LHCN-M2 (cell line): ENCODE measurements around the gene MRGPRF. TPM values are rescaled to one million over a fixed set of nuclear protein-coding genes. Genes with fewer than 3 reads are reported as not detected.

Experiments used
- DNase-seq: peaks from one replicate; pipeline ENCODE4 v3.0.0-alpha.2; 2012; ENCODE audit warnings: low read depth
- total RNA-seq: library from RNA; depleted of rRNA; stranded (reverse); fragments of >200 nt; gene quantifications from 2 replicates; pipeline ENCODE4 v1.2.3, GENCODE V29; 2014

MRGPRF gene
- total RNA-seq, 1 experiment from 2014 or later, result 0.63 TPM

DNA sequence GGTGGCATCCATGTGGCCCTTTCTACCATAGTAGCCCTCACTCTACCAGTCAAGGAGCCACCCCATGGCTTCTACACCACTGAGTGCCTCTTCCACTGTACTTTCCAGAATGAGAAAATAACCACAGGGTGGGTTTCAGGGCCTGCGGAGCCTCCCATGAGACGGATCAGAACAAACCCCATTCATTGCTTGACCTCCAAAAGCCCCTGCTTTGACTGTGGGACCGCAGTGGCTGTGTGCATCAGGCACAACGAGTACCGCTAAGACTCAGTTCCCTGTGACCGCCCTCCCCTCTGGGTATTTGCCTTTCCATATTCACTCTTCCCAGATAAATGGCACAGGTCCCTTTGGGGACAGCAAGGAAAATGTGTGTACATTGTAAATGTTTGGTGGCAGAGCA, 11.5 kb upstream of the MRGPRF start:
- DNase-seq, result no peak

- no peak for DNase-seq
These were observed 9.2 kb upstream of the MRGPRF start for GRCh38 chr11:69022260-69022659.

- DNase-seq, result no peak
These were observed 5.9 kb upstream of the MRGPRF start for GRCh38 chr11:69018924-69019323.

DNA sequence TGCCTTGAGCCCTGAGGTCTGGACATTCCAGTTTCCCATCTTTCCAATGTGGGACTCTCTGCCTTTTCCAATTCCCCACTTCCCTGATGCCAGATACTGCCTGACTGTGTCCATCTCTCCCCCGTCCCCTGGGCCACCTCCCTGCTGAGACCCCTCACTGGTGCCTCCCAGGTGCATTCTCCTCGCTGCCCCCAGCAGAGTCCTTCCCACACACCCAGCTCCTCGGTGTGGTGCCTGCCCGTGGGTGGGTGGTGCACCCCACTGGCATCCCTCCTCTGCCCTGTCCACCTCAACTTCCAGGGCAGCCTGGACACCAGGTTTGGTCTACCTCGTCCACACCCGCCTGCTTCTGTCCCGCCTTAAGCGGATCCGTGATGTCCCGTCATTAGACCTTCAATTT, 4.9 kb upstream of the MRGPRF start:
- DNase-seq, result no peak

DNA sequence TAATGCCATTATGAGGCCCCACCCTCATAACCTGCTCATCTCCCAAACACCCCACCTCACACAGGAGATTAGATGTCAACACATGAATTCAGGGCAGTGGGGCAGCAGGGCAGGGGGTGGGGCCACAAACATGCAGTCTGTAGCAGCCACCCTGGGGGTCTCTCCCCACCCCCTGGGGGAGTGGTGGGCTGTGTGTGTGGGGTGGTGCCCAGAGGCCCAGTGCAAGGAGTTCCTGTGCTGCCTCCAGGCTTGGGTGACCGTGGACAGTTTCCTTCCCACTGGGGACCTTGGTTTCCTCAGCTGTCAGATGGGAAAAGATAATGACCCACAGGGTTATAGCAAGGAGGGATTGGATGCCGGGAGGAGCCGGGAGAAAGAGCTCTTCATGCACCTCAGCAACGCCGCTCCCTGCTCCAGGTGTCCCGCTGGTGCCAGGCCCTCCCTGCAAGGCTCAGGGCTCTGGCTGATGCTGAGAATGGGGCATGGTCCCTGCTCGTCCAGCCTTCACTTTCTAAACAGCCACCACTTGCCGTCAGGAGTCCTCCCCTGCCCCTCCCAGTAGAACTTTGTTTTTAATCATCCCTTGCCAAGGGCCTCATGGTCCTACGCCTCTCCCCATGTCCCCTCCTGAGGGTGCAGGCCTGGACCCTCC, 2.0 kb upstream of the MRGPRF start:
- no peak for DNase-seq

DNA sequence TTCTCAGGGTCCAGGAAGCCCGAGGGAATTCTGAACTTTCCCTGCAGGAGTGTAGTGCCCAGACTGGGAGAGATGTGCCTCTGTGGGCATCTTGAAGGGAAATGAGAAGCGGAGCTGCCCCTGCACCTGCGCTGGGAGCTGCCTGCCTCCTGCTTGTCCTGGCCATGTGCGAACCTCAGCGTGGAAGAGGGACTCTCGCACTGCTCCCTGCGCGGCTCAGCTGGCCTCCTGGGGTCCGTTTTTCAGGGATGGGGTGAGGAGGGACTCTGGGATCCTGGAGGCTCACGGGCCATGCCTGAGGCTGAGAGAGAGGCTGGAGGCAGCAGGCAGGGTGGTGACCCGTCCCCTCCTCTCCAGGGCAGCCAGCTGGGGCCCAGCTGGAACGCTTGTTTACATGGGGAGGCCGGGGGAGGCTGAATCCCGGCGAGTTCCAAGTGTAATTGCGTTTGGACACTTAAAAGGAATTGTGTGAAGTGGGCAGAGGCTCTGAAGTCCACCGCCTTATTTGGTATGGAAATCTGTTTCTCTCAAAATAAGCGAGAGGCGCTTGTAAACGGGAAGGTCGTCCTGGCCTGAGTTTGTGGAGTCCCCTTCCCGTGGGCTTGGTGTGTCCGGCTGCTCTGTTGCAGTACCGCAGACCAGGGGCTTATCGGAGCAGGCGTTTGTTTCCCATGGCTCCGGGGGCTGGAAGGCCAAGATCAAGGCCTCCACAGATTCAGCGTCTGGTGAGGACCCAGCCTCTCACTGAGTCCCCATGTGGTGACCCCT, 1.2 kb upstream of the MRGPRF start:
- no peak for DNase-seq

DNA sequence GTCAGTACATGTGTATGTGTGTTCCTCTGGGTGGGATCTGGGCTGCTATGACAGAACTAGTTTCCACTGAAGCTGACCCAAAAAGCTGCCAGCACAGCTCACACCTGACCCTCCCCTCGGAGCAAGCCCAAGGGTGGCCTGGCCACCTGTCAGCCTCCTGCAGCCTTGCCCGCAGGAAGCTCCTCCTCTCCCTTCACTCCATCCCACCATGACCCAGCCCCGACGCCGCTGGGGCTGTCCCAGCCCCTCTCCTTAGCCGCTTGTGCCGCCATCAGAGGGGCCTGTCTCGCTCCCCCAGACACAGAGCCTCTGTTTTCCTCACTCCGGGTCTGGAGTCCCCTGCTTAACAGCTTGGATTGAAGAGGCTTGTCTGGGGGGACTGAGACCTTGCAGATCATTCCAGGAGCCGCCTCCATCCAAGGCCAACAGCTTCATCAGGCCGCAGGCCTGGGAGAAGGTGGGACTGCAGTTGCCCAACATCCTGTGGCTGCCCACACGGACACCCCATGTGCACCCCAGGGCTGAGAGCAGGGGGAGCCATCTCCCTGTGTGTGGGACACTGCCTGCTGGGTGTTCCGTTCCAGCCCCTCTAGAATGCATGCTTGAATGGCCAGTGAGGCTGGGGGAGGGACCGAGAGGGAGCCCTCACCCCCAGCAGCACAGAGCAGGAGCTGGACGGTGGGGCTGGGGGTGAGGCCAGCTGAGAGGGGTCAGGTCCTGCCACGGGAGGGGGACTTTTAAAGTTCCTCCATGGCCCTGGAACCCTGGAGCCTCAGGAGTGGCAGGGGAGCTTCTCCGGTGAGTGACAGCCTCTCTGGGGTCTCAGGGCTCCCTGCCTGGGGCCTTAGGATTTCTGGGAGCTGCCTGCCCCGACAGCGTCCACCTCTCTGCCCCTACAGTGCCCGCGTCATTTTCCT, 696 bp downstream of the MRGPRF start:
- no peak for DNase-seq

- no peak for DNase-seq
These were observed 1.4 kb downstream of the MRGPRF start for GRCh38 chr11:69011624-69012091.

- peak; percentile 65 for DNase-seq
These were observed 2.0 kb downstream of the MRGPRF start for GRCh38 chr11:69010964-69011623.

- DNase-seq, result no peak
These were observed 2.6 kb downstream of the MRGPRF start for GRCh38 chr11:69010361-69010891.

DNA sequence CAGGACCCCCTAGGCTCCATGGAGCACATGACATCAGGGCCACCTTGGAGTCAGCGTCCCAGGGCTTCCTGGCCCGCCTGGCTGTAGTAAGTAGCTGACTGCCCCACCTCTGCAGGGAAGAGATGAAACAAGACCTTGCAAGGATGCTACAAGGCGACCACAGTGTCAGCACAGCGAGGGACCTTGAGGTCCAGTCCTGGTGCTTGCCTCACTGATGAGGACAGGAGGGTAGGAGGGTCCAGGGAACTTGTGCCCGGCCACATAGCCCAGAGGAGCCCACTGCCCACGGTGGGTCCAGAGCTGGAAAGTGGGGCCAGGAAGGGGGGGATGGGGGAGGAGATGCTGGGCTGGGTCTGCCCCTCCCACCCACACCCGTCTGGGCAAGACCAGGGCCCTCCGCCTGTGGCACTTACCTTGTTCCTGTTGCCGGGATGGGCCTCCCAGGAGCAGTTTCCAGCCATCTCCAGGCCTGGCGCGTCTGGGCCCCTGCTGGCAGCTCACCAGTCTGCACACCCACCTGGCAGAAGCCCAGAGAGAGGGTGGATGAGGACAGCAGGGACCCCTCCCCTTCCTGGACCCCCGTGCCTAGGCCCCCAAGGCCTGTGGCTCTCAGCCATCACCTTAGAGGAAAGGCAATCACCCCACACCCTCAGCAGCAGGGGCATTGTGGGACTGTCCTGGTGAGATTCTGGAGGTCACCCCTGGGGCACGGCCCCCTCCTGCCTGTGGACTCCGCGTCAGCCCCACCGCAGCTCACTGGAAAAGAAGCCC, 3.4 kb downstream of the MRGPRF start:
- DNase-seq, result no peak

- DNase-seq, result peak; percentile 89
These were observed 4.2 kb downstream of the MRGPRF start for GRCh38 chr11:69008737-69009440.

DNA sequence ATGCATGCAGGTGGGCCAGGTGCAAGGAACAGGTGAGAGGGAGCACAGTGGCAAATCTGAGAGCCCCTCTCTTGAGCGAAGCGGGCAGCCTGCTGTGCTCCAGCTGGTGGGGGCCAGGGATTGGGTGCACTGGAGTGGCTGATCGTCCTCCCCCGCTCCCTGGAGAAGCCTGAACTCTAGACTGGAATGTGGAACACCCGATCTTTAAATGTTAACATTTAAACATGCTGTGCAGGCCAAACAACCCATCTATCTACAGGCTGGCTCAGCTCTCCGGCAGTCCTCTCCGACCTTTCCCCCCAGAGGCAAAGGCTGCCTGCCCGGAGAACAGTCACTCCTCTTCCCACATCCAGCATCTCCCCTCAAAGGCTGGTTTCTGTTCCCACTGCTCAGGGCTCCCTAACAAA, 5.1 kb downstream of the MRGPRF start:
- no peak for DNase-seq

- no peak for DNase-seq
These were observed 6.2 kb downstream of the MRGPRF start for GRCh38 chr11:69006816-69007215.

GRCh38 chr11:69005631-69006368, 7.2 kb downstream of the MRGPRF start:
- no peak for DNase-seq

DNA sequence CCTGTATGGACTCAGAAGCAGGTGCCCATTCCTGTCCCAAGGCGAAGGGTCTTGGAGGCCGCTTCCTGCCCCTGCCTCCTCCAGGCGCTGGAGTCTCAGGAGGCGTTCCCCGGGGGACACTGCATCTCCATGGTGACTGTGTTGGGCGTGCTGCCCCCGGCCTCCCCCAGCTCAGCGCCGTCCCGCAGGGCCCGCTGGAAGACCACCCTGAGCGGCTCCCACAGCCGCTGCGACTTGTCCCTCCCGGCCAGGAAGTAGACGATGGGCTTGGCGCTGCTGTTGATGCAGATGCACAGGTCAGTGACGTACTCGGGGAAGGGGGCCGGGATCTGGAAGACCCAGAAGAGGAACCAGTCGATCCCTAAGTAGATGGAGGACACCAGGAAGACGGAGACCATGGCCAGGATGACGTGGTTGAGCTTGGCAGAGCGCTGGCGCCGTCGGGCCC, 7.8 kb downstream of the MRGPRF start:
- no peak for DNase-seq

GRCh38 chr11:69004411-69005182, 8.4 kb downstream of the MRGPRF start:
- DNase-seq, result no peak

DNA sequence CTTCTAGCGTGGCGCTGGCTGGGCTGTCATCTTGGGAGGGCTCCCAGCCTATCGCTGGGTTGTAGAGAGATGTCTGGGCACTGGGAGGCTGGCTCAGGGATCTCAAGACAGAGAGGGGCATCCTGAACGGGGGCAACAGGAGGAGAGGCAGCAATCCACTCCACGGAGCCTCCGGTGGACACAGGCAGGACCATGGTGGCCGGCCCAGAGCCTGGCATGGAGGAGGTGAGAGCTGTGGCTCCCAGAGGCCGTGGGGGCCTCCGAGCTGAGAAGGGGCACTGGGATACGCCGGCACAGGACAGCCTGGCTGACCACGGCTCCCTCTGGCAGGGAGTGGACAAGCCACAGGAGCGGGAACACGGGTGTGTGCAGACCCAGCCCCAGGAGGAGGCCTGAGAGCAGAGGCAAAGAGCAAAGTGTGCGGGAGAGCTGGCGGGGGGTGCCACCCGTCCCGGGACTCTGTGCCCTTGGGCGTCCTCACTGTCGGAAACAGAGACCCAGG, 9.1 kb downstream of the MRGPRF start:
- no peak for DNase-seq
